DMS53 treated with DMSO at 0.1 percent for 48 hours (cell line): Measurements from ENCODE around the gene CCDC68.

Experiments used
- DNase-seq: peaks from one replicate; lab custom pipeline; 2025; ENCODE audit not compliant: unreplicated experiment; lab: John Stamatoyannopoulos, UW

Gene CCDC68

DNA sequence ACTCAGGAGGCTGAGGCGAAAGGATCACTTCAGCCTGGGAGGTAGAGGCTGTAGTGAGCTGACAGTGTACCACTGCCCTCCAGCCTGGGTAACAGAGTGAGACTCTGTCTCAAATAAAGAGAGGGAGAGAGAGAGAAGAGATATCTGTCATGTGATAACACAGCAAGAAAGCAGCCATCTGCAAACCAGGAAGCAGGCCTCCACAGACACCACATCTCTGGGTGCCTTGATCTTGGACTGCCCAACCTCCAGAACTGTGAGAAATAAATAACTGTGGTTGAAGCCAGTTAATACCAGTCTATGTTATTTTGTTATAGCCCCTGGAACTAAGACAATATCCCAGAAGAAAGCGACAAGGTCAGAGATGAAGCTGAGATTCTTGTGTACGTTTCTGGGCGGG lies 2.6 kb upstream of the CCDC68 start:
- no peak for DNase-seq

GRCh38 chr18:54961016-54961423 lies 1.8 kb upstream of the CCDC68 start:
- no peak for DNase-seq

- no peak for DNase-seq
Observed at GRCh38 chr18:54960197-54960596, 936 bp upstream of the CCDC68 start.

GRCh38 chr18:54957996-54958395 lies 1.3 kb downstream of the CCDC68 start:
- no peak for DNase-seq

- no peak for DNase-seq
Observed at GRCh38 chr18:54957296-54957832, 1.9 kb downstream of the CCDC68 start.

DNA sequence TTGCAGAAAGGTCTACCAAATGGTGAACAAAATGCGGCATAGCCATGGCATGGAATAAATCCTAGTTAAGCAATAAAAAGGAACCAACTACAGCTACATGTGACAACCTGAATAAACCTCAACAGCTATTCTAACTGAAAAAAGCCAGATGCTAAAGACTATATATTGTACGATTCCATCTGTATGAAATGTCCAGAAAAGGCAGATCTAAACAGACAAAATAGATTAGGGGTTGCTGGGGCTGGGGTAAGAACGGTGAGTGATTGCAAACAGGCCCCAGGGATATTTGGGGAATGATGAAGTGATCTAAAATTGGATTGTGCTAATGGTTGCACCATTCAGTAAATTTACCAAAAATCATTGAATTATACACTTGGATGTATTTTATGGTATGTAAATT lies 2.8 kb downstream of the CCDC68 start:
- DNase-seq: no peak

DNA sequence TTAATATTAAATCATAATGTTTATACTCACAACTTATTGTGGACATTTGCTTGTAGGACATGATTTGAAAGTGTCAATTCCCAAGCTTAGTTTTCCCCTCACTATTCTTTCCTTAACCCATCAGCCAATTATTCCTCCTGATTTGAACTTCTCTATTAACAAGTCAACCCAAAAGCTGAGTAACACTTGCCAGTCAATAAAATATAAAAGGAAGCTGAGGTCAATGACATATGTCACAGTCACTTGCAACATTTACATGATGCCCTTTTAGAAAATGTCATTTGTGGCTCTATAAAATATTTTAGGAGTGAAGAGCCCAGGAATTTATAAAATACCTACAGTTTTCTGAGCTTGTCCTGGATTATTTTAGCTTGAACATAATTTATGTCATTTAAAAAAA lies 7.2 kb downstream of the CCDC68 start:
- no peak for DNase-seq

GRCh38 chr18:54950221-54950620 lies 9.0 kb downstream of the CCDC68 start:
- peak; percentile 93 for DNase-seq

DNA sequence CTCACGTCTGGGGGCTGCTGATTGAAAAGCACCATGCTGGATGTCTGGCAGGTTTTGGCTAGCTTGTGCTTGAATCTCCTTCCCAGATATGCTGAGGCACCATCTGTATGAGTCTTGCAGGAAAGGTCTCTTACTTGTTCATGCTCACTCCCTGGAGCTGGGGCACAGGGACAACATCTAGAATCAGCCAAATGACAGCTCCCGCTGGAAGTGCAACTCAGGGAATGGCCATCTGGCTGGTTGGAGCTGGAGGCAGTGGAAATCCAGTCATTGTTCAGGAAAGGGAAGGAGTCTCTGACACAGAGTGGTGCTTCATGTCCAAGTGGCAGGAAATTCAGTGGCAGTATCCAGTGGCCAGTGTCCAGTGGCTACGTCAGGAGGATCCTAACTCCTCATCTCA lies 9.7 kb downstream of the CCDC68 start:
- no peak for DNase-seq

GRCh38 chr18:54948350-54948837 lies 10.9 kb downstream of the CCDC68 start:
- peak; percentile 100 for DNase-seq

DNA sequence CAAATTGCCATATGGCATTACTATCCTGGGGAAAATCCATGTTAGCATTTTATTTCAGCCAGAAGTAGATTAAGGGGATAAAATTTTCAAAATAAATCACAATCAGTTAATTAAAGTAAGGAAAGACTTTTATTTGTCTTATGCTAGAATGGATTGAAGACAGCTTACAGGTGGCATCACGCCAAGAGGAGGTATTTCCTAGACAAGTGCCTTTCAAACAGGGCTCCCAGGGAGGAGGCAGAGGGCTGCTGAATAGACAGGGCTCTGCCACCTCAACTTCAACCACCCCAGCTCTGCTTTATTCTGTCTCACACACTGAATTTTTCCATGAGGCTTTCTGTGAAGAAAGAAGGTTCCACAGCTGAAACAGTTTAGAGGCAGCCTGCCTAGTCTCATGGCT lies 12.2 kb downstream of the CCDC68 start:
- peak; percentile 59 for DNase-seq

- DNase-seq: peak; percentile 53
Observed at GRCh38 chr18:54946149-54946581, 13.1 kb downstream of the CCDC68 start.

- DNase-seq: no peak
Observed at GRCh38 chr18:54945576-54946125, 13.6 kb downstream of the CCDC68 start.

DNA sequence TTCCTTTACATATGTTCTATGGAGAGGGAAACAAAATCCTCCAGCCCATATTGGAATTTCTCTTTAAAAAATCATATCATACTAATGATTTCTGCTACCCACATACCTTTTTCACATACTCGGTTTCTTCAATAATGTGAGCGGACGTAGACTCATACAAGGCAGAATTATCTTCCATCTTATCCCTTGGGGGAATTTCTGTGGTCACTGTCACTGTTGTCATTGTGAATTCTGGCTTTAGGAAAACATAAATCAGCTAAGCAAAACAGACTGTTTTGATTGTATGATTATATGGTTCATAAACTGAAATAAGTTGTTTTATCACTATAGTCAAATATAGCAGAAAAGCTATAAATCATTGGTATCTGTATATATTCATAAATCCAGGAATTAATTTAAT lies 16.7 kb downstream of the CCDC68 start:
- no peak for DNase-seq

DNA sequence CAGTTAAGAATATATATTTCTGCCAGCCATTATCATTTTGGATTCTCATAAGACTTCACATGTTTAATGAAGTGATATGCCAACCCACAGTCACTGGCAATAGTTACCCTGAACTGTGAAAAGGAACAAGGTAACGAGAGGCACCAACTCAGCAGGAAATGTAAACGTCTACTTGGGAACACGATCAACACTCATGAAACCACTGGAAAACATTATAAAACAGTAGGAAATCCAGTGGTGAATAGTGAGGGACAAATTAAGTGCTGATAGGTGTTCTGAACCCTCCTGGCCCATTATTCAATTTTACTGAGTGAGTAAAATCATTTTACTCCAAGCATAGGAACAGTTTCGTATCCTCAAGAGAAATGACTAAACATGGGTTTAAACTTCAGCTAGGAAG lies 17.1 kb downstream of the CCDC68 start:
- DNase-seq: no peak

DNA sequence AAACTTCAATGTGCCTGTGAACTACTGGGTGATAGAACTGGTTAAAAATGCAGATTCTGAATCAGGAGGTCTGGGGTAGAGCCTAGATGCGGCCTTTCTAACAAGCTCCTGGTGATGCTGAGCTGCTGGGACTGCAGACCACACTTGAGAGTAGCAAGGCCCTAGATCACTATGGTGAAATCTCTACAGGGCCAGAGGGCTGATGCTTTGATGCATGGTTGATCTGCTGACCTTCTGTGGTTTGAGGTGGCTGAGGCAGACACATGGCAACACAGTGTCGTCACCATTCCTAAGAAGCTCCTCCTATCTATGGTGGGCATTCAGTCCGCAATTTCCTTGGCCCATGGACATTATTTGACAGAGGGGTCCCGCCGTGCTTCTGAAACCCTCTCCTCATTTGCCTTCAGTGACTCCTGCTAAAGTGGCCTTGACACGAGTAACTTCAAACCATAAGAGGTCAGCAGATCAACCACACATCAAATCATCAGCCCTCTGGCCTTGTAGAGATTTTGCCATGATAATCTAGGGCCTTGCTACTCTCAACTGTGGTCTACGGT lies 19.8 kb downstream of the CCDC68 start:
- DNase-seq: no peak

DNA sequence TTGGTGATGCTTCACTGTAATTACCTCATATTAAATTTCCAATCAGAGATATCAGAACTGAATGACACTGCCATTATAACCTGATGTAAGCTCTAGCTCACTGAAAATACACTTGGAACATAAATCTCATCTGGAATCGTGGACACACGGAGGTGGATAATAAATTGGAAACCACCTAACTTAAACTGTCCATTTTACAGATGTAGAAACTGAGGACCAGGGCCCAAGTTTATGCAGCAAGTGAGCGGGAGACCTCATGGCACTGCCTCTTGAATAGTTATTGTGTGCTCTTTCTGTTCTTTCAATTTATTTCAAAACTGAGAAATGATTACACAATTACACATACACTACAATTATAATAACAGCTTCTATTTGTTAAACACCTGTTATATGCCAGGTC lies 20.8 kb downstream of the CCDC68 start:
- no peak for DNase-seq

DNA sequence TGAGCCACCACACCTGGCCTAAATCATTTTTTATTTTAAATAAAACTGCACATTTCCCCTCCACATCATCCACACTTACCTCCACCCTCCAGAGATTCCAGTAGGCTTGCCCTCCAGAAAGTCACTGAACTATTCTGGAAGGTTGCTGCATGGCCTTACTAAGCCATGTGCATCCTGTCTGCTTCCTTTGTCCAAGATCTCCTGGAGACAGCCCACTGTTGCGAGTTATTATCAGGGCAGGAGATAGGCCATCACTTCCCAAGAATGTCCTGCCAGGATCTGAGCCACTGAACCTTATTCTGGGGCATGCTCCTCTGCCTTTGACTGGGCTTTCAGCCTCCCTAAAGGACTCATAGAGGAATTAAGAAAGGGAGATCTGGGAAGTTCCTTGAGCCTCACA lies 26.8 kb downstream of the CCDC68 start:
- DNase-seq: no peak

GRCh38 chr18:54931152-54931551 lies 28.1 kb downstream of the CCDC68 start:
- no peak for DNase-seq

- DNase-seq: no peak
Observed at GRCh38 chr18:54928236-54928635, 31.0 kb downstream of the CCDC68 start.

DNA sequence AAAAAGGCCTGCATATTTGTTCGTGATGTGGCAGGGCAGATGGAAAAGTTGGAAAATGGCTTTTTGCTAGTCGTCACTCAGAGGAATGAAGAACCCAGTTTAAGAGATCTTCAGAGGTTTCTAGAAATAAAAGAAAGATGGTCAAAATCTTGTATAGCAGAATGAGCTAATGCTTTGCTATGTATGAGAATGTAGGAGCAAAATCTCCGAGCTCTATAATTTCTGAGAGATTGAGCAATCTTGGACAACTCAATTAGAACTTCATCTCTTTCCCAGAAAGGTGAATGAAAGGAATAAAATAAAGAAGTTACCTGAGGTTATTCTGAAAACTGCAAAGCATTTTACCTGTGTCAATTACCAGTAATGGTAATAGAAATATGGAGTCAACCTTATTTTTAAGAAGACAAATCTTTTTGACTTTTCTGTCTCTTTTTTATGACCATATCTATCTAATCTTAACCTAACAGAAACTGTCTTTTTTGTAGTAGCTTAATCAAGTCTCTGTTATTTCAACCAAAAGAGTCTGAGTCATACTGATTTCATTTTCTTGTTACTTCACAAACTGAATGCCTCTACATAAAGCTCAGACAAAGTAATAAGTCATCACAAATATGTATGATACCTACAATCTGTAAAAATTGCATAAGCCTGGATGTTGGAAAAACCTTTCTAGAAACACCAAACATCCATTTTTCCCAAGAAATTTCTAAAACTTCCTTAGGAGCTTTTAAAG lies 32.5 kb downstream of the CCDC68 start:
- no peak for DNase-seq

- DNase-seq: no peak
Observed at GRCh38 chr18:54924948-54925347, 34.3 kb downstream of the CCDC68 start.
